OCI-M2 (cell line): Measurements from ENCODE around the gene GPR153.

ENCODE experiments used
- DNase-seq: peaks from one replicate; lab custom pipeline; 2025; ENCODE audit not compliant: unreplicated experiment; lab: John Stamatoyannopoulos, UW

Gene GPR153

DNA sequence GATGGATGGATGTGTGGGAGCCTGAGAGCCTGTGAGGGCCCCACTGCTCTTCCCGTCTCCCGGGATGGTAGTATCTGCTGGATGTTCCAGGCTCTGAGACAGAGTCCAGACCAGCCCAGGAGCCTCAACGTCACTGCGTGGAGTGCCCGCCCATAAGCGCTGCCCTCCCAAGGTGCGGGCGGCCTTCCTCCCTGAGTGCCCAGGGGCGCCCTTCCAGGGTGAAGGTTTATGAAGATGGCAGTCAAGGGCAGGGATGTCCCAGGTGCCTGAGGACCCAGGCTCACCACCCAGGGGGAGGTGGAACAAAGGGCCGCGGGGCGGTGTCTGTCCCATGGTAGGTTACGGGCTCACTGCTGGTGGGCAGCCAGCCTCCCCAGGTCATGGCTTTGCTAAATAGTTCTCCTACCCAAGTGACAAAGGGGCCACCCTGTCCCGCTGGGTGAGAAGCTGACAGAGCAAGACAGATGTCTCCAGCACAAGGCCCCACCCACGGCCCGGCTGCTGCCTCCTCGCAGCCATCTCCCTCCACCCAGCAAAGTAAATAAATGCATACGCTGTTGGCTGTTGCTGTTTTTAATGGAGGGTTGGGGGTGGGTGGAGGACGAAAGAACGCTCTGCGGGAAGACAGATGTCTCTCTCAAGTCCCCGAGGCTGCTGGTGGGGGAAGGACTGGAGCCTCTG lies 9.0 kb upstream of the GPR153 start:
- DNase-seq, result no peak

DNA sequence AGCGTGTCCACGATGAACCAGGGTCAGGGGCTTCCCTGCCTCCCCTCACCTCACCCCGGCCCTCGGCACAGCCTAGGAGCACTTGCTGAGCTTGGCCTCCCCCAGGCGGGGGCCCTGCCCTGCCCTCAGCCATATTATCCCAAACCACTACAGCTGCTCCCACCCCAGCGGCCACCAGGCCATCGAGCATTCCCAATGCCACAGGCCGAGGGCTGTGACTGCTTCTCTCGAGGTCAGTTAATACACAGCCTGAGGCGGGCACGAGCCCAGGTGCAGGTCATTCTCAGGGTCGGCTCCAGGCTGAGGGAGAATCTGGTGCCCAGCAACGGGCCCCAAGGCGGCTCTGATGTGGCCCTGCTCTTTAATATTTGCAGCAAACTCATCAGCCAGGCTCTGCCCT lies 8.4 kb upstream of the GPR153 start:
- DNase-seq, result no peak

DNA sequence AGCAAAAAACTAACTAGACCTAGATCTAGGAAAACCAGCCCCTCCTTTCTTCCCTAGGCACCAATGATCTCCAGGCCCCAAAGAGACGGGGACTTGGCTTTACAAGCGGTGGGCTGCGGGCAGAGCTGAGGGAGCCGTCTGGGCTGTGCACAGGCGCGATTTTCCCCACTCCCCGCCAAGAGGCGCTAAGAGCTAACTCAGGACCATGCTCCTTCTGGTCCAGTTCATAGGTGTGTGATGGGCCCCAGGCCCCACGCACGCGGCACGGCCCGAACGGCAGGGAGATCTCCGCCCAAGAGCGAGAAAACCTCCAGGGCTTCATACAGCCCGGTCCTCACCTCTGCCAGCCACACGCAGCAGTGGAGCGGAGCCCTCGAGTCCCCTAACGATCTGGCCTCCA lies 7.5 kb upstream of the GPR153 start:
- no peak for DNase-seq

DNA sequence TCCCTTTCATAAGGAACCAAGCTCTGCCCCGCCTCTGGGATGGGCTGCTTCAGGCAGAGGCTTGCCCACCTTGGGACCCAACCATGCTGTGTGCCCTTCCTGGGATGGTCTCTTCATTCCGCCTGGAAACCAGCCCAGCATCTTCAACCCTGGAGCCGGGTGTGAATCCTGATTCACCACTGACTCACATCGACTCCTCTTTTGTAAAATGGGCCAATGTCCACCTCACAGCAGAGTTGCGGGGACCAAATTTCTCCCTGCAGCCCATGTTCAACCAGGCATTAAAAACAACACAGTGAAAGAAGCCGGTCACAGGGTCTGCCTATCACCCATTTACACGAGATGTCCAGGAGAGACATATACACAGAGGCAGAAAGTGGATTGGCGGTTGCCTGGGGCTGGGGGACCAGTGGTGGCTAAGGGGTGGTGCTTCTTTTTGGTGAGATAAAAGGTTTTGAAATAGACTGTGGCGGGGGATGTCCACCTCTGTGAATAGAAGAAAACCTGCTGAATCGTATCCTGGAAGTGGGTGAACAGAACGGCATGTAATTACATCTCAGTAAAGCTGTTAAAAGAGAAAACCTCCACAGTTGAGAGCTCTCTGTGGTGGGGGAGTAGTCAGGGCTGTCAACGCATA lies 6.9 kb upstream of the GPR153 start:
- DNase-seq, result no peak

DNA sequence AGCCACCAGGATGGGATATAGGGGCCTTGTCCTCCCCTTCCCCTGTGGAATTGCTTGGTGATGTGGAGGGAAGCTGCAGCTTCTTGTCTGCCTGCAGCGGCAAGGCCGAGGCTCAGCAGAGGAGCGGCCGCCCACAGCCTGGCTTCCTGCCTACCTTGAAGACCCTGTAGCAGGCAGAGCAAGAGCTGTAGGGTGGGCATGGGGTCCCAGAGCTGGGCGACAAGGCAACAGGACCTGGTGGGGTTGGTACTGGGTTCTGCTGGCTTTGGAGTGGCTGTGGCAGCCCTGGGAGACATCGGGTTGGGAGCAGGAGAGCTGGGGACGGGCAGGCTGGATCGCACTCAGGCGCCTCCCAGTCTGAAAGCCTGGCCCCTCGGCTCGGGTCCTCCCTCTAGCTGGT lies 5.7 kb upstream of the GPR153 start:
- no peak for DNase-seq

DNA sequence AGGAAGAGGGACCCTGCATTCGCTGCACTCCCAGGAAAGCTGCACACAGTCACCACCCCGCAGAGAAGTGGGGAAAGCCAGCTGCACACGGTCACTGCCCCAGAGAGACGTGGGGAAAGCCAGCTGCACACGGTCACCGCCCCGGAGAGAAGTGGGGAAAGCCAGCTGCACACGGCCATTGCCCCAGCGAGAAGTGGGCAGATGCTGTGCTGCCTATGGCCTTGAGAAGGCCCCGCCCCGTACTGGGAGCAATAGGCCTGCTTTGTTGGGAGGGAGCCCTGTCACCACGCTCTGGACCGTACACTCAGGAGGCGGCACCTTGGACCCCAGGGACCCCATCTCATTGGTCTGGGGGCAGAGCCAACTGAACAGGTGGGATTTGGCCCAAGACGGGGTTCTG lies 4.3 kb upstream of the GPR153 start:
- DNase-seq, result no peak

DNA sequence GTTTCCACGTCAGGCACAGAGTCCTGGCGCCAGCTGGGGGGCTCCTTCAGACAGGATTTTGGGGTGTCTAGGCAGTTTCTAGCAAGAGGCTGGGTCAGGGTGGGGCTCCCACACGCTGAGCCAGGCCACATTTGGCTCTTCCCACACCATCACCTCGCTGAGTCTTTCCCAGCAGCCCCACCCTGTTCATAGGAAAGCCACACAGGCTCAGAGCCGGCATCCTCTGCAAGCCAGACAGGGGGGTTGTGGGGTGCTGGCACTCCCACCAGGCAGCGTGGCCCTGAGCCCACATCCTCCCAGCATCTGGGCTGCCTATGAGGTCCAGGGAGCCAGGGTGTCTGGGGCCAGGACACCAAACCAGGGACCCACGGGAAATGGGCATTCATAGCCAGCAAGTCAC lies 2.8 kb upstream of the GPR153 start:
- no peak for DNase-seq

DNA sequence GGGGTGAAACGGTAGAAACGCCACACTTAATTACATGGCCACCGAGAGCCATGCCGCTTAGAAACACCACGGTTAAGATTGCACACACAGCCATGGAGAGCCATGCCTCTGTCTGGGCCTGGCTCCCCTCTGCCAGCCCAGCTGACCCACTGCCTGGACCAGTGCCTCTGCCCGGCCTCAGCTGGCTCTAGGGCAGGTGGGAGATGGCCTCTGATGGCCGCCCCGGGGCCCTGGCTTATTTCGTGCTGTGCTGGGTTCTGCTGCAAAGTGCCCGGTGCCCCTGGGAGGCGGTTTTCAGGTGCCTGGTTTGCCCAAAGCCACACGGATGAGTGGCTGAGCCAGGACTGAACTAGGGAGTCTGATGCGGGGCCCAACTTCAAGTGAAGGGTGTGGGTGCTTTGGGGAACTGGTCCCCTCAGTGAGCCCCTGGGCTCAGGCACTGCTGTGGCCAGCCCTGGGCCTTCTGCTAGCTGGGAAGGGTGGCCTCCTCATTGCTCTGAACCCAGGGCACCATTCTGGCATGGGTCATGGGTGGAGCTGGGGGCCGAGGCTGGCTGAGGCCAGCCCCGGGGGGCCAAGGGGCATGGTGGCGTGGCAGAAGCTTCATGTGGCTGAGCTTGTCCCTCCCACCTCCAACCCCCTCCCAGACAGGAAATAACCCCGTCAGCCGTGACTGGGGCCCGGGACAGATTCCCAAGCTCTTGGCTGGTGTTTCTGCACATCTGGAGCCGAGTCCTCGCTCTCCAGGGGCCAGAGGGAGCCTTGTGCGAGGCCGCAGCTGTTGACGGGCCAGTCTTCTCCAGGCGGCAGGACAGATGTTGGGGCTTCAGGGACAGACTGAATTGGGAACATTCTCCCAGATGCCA lies 1.9 kb upstream of the GPR153 start:
- no peak for DNase-seq

DNA sequence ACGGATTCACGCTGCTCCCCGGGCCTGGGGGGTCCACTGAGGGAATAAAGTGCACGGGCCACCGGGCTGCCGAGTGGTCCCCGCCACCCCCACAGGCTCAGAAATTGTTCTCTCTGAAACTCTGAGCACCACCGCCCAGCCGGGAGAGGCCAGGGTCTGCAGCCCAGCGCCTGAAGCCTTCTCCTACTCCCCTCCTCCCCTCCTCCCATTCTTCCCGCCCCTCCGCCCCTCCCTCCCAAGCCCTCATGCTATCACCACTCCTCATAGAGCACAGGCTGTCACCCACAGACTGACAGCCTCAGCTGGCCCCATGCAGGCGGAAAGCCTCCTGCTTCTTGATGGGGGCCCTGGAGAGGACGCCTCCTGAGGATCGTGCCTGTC lies 707 bp upstream of the GPR153 start:
- no peak for DNase-seq

DNA sequence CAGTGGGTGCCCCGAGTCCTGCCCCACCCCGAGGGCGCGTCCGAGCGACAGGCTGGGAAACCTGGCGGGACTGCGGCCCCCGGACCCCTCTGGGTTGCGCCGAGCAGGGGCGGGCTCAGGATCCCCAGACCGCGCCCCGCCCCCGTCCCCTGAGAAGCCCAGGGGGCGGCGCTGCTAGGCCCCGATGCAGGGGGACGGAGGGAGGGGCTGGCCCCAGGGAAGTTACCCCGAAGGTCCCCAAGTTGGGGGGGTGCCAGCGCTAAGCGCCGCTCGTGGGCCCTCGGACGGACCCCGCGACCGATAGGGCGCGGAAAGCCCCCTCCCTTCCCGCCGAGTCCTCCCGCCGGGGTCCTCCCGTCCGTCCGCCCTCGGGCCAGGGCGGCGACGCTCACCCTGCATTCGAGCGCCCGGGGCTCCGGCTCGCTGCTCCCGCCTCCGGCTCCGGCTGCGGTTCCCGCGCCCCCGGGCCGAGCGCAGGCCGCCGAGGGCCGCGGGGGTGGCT lies 414 bp downstream of the GPR153 start:
- DNase-seq, result no peak

DNA sequence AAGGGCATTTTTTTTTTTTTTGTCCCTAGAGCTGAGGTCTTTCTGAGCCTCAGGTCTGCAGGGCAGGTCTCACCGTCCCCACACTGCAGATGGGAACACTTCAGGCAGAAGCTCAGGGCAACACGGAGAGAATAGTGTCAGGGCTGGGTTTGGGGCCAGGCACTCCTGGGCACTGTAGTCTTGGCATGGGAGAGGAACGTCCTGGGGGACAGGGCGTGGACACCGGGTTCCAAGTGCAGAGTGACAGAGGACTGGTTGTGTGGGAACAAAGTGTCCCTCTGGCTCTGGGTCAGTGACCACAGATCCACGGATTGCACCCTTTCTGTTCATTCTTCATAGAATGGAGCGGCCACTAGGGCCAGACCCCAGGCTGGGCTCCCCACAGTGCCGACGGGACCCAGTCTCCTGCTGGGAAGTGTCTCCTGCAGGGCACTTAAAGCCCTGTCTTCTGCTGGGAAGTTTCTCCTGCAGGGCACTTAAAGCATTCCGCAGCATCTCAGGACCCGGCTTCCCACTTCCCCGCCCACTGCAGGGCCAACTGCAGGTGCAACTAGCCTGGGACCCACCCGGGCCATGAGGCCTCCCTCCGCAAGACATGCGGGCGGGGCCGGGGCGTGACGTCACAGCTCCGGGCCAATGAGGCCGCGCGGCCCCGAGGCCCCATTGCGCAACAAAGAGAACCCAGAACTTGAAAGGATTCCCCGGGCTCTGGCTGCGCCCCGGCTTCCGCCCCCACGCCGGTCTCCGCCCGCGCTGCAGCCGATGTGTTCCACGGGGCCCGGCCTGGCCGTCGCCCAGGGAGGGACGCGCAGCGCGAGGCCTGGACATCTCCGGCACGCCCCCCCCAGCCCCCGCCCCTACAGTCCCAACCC lies 1.2 kb downstream of the GPR153 start:
- no peak for DNase-seq

DNA sequence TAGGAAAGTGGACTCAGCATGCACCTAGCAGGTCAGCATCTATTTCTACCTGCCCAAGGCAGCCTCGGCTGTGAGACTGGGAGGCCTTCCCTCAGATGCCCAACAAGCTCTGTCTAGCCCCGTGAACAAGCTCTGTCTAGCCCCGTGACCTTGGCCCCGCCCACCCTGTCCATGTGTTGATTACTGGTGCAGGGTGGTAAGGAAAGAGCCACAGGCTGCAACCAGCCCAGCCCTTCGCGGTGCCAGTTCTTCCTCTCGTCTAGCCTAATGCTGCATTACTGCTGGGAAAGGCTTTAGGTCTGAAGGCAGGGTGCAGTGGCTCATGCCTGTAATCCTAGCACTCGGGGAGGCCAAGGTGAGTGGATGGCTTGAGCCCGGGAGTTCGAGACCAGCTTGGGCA lies 2.2 kb downstream of the GPR153 start:
- no peak for DNase-seq

DNA sequence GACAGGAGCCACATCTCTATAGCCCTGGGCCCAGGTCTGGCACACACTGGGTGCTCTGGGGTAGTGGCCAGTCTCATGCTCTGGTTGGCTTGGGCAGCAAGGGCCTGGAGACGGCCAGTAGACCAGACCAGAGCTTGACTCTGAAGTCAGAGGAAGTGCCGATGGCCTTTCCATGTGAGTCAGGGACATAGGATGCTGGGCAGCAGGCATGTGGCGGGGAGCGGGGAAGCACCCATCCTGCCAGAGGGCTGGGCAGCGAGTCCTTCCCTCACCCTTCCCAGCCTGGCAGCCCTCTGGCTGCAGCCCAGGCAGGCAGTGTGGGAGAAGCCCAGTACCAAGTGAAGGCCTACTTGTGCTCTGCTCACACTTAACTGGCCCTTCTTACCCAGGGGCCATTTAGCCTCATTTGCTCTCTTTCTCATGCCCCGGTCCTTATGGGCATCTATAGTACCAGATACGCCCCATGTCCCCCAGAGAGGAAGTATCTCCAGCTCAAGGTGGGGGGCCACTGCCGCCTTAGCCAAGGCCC lies 3.3 kb downstream of the GPR153 start:
- no peak for DNase-seq

DNA sequence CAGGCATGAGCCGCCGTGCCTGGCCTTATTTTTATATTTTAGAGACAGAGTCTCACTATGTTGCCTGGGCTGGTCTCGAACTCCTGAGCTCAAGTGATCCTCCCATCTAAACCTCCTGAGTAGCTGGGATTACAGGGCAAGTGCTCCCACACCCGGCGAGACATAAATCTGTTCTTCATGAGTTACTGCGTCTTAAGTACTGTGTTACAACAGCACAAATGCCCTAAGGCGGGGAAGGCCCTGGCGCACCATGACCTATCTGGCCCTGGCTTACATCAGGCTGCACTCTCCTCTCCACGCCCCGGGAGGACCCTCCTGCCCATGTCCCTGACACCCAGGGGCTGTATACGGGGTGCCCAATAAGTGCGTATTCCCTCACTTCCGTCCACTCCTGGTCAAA lies 4.3 kb downstream of the GPR153 start:
- no peak for DNase-seq

DNA sequence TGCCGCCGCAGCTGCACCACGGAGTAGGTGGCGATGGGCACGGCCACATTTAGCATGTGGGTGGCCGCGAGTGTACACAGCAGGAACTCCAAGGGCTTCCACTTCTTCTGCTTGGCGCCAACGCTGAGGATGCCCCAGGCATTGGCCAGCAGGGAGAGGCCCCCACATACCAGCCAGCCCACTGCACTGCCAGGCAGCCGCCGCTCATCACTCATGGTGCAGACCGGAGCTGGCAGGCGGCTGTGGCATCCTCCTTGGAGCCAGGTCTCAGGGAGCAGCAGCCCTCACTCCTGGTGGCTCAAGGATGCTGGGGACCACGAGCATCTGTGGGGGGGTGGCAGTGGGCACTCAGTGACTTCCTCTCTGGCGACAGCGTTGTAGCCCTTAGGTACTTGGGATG lies 6.2 kb downstream of the GPR153 start:
- no peak for DNase-seq

DNA sequence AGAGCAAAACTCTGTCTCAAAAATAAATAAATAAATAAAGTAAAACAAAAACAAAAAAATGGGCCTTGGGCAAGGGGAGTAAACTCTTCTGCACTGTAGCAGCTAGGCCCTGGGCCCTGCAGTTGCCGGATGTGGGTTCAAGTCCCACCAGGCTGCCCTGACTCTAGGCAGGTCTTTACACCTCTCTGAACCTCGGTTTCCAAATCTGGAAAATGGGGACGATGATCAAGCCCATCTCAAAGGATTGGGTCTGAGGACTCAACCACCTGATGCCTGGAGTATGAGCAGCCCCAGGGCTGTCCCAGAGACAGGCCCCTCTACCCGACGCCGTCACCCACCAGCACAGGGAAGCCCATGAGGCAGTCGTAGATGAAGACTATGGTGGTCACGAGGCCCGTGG lies 7.5 kb downstream of the GPR153 start:
- DNase-seq, result no peak

DNA sequence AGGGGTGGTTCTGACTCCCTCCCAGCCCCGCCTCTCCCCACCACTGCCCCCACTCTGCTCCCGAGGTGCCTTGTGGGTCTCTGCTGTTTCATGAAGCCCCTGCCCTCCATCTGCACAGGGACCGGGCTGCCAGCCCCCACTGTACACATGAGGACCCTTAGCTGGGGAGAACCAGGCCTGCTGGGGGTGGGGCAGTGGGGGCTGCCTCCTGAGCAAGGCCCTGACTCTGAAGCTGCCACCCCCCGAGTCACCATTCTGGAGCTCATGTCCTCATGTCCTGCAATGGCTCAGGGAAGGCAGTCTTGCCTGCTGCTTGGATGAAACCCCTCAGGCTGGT lies 8.6 kb downstream of the GPR153 start:
- no peak for DNase-seq

DNA sequence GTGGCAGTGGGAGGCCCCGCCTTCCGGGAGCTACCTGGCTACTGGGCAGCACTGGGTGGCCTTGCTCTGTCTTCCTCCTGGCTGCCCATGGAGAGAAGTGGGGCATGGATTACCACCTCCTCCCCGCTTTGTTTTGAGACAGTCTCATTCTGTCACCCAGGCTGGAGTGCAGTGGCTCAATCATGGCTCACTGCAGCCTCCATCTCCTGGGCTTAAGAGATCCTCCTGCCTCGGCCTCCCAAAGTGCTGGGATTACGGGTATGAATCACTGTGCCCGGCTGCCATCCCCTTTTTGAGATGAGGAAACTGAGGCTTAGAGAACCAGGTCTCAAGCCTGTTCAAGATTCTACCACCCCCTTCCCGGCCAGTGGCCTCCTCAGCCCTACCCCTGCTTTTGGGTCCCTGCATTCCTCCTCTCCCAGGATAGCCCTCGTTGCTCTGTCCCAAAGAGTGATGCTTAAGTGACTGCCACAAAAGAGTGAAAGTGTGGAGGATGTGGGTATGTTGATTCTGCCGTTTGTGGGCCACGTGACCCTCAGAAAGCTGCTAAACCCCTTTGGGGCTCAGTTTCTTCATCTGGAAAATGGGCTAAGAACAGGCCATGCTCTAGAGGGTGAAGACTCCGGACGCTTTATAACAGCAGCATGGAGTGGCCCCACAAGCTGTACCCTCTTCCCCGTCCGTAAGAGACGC lies 9.1 kb downstream of the GPR153 start:
- no peak for DNase-seq

DNA sequence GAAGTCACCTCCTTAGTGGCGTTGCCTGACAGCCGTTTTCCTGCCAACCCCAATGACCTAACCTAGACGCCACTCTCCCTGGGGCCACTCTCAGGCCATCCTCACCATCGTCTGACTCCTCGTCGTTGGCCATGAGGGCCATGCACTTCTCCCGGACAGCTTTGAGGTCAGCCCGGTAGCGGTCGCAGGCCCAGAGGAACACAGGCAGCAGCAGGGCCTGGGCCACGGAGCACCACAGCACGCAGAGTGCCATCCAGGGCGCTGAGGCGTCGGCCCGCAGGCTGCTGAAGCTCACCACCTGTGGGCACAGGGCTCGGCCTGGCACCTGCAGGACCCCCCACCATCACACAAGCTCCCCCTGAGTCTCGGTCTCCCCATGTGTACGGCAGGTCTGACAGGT lies 9.7 kb downstream of the GPR153 start:
- DNase-seq, result no peak
